ENCODE results near the gene DUSP22. TPM values are rescaled to one million over a fixed set of nuclear protein-coding genes. Genes with fewer than 3 reads are reported as not detected.

DUSP22 gene
- total and polyA plus RNA-seq, 2 donors: 23.2 to 59.0 TPM

- no peak overlapping the region for H3K4me3 ChIP-seq (ENCODE audit: low read depth, low read length)
- DNase-seq (ENCODE audit: extremely low spot score): no peak
- WGBS: 88% methylated on average over 8 of the region's 8 CpGs
- no peaks in the 10 kb centered on the region for H3K36me3 ChIP-seq (ENCODE audit: insufficient read depth)
- H3K4me1 ChIP-seq (ENCODE audit: insufficient read depth): no peaks in the 10 kb centered on the region
- H3K27ac ChIP-seq (ENCODE audit: low read depth): no peak overlapping the region
These were observed 50.5 kb downstream of the DUSP22 start for GRCh38 chr6:342832-343179.

GRCh38 chr6:343226-343935 lies 51.1 kb downstream of the DUSP22 start:
- WGBS: 83% methylated on average over 10 of the region's 10 CpGs
- Histone ChIP-seq H3K36me3 (ENCODE audit: insufficient read depth) (no peaks in the 10 kb centered on the region), H3K4me1 (ENCODE audit: insufficient read depth) (no peaks in the 10 kb centered on the region), H3K27ac (ENCODE audit: low read depth) (no peak overlapping the region), H3K4me3 (ENCODE audit: low read depth, low read length) (no peak overlapping the region)
- no peak for DNase-seq (ENCODE audit: extremely low spot score)

- Histone ChIP-seq H3K4me1 (ENCODE audit: insufficient read depth) (no peaks in the 10 kb centered on the region), H3K27ac (ENCODE audit: low read depth) (no peak overlapping the region), H3K4me3 (ENCODE audit: low read depth, low read length) (no peak overlapping the region), H3K36me3 (ENCODE audit: insufficient read depth) (peaks cover 2% of the 10 kb centered on the region)
- no peak for DNase-seq (ENCODE audit: extremely low spot score)
- WGBS: 89% methylated on average over 20 of the region's 20 CpGs
These were observed 51.9 kb downstream of the DUSP22 start for GRCh38 chr6:343960-344815.

- no peak overlapping the region for H3K4me3 ChIP-seq (ENCODE audit: low read depth, low read length)
- DNase-seq (ENCODE audit: extremely low spot score): no peak
- H3K27ac ChIP-seq (ENCODE audit: low read depth): no peak overlapping the region
- H3K4me1 ChIP-seq (ENCODE audit: insufficient read depth): no peaks in the 10 kb centered on the region
- H3K36me3 ChIP-seq (ENCODE audit: insufficient read depth): peaks cover 2% of the 10 kb centered on the region
- WGBS: 81% methylated on average over 8 of the region's 8 CpGs
These were observed 52.6 kb downstream of the DUSP22 start for GRCh38 chr6:344816-345340.

GRCh38 chr6:345747-346385 lies 53.6 kb downstream of the DUSP22 start:
- Histone ChIP-seq H3K4me3 (ENCODE audit: low read depth, low read length) (no peak overlapping the region), H3K4me1 (ENCODE audit: insufficient read depth) (no peaks in the 10 kb centered on the region), H3K27ac (ENCODE audit: low read depth) (no peak overlapping the region), H3K36me3 (ENCODE audit: insufficient read depth) (peaks cover 2% of the 10 kb centered on the region)
- 88% methylated on average over 17 of the region's 17 CpGs for WGBS
- no peak for DNase-seq (ENCODE audit: extremely low spot score)

GRCh38 chr6:346386-347030 lies 54.2 kb downstream of the DUSP22 start:
- no peak for DNase-seq (ENCODE audit: extremely low spot score)
- Histone ChIP-seq H3K4me1 (ENCODE audit: insufficient read depth) (no peaks in the 10 kb centered on the region), H3K27ac (ENCODE audit: low read depth) (no peak overlapping the region), H3K4me3 (ENCODE audit: low read depth, low read length) (no peak overlapping the region), H3K36me3 (ENCODE audit: insufficient read depth) (peaks cover 2% of the 10 kb centered on the region)
- 82% methylated on average over 10 of the region's 10 CpGs for WGBS

- no peak overlapping the region for H3K4me3 ChIP-seq (ENCODE audit: low read depth, low read length)
- 87% methylated on average over 4 of the region's 4 CpGs for WGBS
- no peak overlapping the region for H3K27ac ChIP-seq (ENCODE audit: low read depth)
- DNase-seq (ENCODE audit: extremely low spot score): no peak
- H3K36me3 ChIP-seq (ENCODE audit: insufficient read depth): peaks cover 2% of the 10 kb centered on the region
- H3K4me1 ChIP-seq (ENCODE audit: insufficient read depth): no peaks in the 10 kb centered on the region
These were observed 54.9 kb downstream of the DUSP22 start for GRCh38 chr6:347232-347631.

GRCh38 chr6:347951-348859 lies 55.9 kb downstream of the DUSP22 start:
- peaks cover 2% of the 10 kb centered on the region for H3K36me3 ChIP-seq (ENCODE audit: insufficient read depth)
- 94% methylated on average over 27 of the region's 27 CpGs for WGBS
- no peak overlapping the region for H3K4me3 ChIP-seq (ENCODE audit: low read depth, low read length)
- no peak for DNase-seq (ENCODE audit: extremely low spot score)
- no peaks in the 10 kb centered on the region for H3K4me1 ChIP-seq (ENCODE audit: insufficient read depth)
- H3K27ac ChIP-seq (ENCODE audit: low read depth): no peak overlapping the region

- WGBS: 90% methylated on average over 21 of the region's 21 CpGs
- H3K4me3 ChIP-seq (ENCODE audit: low read depth, low read length): no peak overlapping the region
- no peaks in the 10 kb centered on the region for H3K4me1 ChIP-seq (ENCODE audit: insufficient read depth)
- no peak for DNase-seq (ENCODE audit: extremely low spot score)
- H3K27ac ChIP-seq (ENCODE audit: low read depth): no peak overlapping the region
- H3K36me3 ChIP-seq (ENCODE audit: insufficient read depth): peaks cover 2% of the 10 kb centered on the region
These were observed 56.6 kb downstream of the DUSP22 start for GRCh38 chr6:348860-349396.

GRCh38 chr6:349491-349921 lies 57.2 kb downstream of the DUSP22 start:
- no peak overlapping the region for H3K27ac ChIP-seq (ENCODE audit: low read depth)
- H3K4me3 ChIP-seq (ENCODE audit: low read depth, low read length): no peak overlapping the region
- peaks cover 2% of the 10 kb centered on the region for H3K36me3 ChIP-seq (ENCODE audit: insufficient read depth)
- no peaks in the 10 kb centered on the region for H3K4me1 ChIP-seq (ENCODE audit: insufficient read depth)
- DNase-seq (ENCODE audit: extremely low spot score): no peak
- WGBS: 84% methylated on average over 6 of the region's 6 CpGs

- Histone ChIP-seq H3K4me1 (ENCODE audit: insufficient read depth) (no peaks in the 10 kb centered on the region), H3K36me3 (ENCODE audit: insufficient read depth) (peaks cover 2% of the 10 kb centered on the region), H3K4me3 (ENCODE audit: low read depth, low read length) (no peak overlapping the region), H3K27ac (ENCODE audit: low read depth) (no peak overlapping the region)
- 92% methylated on average over 9 of the region's 9 CpGs for WGBS
- DNase-seq (ENCODE audit: extremely low spot score): no peak
These were observed 58.1 kb downstream of the DUSP22 start for GRCh38 chr6:350371-350770.

GRCh38 chr6:351011-351866 lies 59.0 kb downstream of the DUSP22 start:
- peaks cover 2% of the 10 kb centered on the region for H3K36me3 ChIP-seq (ENCODE audit: insufficient read depth)
- WGBS: 90% methylated on average over 31 of the region's 31 CpGs
- H3K4me1 ChIP-seq (ENCODE audit: insufficient read depth): no peaks in the 10 kb centered on the region
- H3K27ac ChIP-seq (ENCODE audit: low read depth): no peak overlapping the region
- no peak overlapping the region for H3K4me3 ChIP-seq (ENCODE audit: low read depth, low read length)
- DNase-seq (ENCODE audit: extremely low spot score): no peak
